Measurements from ENCODE around the gene ACP2.

ACP2 gene, protein sequence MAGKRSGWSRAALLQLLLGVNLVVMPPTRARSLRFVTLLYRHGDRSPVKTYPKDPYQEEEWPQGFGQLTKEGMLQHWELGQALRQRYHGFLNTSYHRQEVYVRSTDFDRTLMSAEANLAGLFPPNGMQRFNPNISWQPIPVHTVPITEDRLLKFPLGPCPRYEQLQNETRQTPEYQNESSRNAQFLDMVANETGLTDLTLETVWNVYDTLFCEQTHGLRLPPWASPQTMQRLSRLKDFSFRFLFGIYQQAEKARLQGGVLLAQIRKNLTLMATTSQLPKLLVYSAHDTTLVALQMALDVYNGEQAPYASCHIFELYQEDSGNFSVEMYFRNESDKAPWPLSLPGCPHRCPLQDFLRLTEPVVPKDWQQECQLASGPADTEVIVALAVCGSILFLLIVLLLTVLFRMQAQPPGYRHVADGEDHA

DNA sequence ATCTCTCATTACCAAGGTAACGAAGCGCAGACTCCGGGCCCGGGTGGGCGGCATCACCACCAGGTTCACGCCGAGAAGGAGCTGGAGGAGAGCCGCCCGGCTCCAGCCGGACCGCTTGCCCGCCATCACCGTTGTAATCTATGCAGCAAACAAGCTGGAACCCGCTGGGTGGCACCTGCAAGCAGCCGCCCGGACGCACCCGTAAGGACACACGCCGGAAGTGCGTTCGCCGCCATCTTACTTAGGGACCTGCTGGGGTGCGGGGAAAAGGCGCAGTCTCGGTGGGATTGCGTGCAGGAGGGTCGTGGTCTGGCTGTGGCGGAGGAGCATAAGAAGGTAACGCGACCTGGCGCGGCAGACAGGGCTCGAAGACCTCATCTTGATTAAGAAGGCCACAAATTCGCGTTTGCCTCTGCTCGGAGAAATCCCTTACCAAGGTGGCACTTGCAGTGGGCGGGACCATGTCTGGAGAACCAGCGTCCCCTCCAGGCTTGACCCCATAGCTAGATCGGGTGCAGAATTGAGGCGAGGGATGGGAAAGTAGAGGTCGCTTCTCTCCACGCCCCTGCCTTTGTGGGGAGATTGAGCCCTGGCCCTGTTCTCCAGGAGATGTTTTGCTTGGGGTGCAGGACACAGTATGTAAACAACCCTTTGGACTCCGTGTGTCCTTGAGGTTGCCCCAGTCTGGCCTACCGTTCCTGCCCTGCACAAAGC, at the start of gene ACP2:
TSS of gene ACP2 (minus strand) at position 151 of the 714 bp plus-strand sequence. CDS start at position 126, 25 bp downstream.
- no peak for DNase-seq

DNA sequence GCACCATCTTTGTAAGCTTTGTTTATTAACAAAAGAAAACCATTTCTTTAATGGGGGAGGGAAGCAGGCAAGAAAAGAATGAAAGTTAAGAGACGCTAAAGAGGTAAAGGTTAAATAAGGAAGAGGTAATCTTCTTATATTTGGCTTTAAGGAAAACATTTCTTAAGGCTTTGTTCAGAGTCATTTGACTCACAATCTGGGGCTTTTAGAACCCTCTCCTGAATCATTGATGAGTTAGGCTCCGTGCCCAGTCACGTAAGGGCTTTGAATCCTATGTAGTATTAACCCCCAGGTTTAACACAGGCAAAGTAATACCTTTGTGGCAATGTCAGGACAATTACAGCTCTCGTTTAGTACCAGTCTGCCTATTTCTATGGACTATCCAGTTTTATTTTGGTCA, 47.4 kb upstream of the ACP2 start:
- DNase-seq = no peak

DNA sequence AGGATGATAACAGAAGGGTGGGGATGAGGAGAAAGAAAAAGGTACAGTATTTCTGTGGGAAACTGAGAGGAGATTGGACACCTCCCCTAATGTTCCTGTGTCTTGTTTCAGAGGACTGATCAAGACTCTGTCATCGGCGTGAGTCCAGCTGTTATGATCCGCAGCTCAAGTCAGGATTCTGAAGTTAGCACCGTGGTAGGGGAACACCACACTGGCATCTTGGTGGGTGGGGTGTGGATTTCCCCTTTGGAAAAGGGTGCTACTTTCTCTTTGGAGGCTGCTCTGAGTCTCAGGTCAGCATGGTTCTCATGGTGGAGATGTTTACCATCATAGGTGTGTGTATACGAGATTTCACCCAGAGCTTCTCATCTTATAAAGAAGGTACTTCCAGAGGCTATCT, 46.8 kb upstream of the ACP2 start:
- no peak for DNase-seq

DNA sequence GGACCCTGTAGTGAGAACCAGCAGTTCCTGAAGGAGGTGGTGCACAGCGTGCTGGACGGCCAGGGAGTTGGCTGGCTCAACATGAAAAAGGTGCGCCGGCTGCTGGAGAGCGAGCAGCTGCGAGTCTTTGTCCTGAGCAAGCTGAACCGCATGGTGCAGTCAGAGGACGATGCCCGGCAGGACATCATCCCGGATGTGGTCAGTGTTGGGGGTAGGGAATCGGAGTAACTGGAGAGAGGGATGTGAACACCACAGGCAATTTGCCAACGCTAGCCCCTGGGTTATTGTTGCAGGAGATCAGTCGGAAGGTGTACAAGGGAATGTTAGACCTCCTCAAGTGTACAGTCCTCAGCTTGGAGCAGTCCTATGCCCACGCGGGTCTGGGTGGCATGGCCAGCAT, 41.2 kb upstream of the ACP2 start:
- DNase-seq = no peak

DNA sequence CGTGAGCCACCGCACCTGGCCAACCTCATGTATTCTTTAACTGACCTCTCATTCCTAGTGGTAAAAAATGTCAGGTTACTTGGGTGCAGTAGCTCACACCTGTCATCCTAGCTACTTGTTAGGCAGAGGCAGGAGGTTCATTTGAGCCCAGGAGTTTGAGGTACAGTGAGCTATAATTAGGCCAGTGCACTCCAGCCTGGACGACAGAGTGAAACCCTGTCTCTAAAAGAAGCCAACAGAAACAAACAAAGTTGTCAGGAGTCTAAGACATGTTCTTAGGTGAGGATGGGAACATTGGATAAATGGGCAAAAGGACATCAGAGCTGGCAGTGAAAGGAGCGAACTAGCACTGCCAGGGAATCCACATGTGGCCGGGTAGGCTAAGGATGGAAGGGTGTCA, 39.5 kb upstream of the ACP2 start:
- no peak for DNase-seq

DNA sequence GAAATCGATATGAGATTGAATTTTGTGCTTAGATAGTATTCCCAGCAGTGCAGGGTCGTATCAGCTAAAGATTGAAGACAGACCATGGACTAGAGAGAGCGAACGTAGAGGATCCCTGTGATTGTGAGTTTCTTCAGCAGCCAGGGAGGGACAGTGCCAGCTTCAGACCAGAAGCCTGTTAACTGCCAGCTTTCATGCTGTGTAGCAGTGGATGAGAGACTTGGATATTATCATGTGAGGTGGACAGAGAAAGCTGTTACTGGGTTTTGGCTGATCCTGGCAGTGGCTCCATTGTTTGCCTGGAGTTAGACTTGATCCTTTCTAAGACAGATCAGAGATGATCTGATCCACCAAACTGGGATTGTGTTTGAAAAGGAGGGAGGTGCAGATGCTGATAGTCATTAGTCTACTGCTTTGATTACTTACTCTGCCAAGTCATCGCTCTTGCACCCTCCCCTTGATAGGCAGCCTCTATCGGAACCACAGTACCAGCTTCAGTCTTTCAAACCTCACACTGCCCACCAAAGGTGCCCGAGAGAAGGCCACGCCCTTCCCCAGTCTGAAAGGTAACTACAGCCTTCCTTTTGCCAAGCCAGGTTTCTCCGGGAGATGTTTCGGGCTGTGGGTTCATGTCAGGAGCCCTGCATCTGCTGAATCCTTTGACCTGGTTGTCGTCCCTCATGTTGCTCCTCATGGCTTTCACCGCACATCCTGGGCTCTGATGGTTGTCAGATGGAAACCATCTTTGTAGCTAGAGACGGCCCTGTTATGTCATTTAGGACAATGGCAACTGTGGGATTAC, 37.6 kb upstream of the ACP2 start:
- no peak for DNase-seq

DNA sequence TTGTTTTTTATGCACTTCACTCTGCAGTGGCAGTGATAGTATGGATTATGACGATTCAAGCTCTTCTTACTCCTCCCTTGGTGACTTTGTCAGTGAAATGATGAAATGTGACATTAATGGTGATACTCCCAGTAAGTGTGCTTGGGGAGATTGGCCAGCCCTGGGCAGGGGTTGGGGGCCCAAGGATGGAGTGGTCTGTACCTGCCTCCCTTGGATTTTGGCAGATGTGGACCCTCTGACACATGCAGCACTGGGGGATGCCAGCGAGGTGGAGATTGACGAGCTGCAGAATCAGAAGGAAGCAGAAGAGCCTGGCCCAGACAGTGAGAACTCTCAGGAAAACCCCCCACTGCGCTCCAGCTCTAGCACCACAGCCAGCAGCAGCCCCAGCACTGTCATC, 35.5 kb upstream of the ACP2 start:
- no peak for DNase-seq

DNA sequence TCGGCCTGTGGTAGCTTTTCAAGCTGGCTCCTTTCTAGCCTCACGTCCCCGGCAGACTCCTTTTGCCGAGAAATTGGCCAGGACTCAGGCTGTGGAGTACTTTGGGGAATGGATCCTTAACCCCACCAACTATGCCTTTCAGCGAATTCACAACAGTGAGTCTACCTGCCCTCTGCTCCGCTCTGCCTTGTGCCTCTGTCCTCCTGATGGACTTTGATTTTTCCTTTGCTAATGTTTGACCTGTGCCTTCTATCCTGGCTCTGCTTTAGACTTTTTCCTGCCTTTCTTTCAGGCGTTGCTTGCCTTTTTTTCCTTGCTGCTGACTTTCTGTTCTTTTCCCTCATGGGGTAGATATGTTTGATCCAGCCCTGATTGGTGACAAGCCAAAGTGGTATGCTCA, 33.8 kb upstream of the ACP2 start:
- no peak for DNase-seq

DNA sequence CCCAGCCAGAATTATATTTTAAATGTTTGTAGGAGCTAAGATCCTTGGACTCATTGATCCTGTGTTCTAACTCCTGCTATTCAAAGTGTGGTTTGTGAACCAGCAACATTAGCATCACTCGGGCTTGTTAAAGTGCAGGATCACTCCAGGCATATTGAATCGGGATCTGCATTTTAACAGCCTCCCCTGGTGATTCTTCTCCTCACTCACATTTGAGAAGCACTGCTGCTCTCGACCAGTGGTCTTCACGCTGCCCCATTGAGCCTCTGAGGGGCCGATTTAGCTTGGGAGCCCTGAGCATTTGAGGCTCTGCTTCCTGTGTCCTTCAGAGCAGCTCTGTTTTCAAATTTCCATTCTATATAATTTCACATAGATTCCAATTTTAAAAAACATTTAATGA, 32.2 kb upstream of the ACP2 start:
- DNase-seq = no peak

DNA sequence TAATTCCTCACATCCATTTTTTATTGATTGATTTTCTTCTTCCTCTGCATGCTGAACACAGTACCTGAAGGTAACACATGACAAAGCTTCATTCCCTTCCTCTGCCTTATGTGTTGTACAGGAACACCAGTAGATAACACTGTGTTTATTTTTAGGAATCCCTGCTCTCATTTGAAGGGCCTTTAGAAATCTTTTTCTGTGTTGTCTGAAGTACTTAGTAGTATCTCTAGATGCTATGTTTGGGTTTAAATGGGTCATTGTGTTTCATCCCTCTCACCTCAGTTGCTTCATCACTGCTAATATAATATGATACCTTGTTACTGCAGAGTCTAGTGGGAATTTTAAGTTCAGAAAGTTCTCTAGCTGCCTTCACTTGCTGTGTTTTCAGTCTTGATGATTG, 31.5 kb upstream of the ACP2 start:
- no peak for DNase-seq

DNA sequence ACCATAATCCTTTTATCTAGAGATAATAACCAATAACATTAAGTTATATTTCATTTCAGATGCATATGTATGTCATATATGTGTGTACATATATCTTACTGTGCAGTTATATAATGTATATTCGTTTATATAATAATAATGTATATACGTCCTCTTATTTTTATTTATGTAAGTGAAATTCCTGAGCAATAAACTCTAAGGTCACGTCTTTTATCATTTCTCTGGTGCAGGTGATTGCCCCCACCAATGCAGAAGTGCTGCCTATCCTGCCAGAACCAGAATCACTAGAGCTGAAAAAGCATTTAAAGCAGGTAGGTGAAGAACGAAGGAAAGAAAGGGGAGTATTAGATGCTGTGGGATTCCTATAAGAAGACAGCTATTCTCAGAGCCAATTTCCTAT, 30.2 kb upstream of the ACP2 start:
- DNase-seq = no peak

DNA sequence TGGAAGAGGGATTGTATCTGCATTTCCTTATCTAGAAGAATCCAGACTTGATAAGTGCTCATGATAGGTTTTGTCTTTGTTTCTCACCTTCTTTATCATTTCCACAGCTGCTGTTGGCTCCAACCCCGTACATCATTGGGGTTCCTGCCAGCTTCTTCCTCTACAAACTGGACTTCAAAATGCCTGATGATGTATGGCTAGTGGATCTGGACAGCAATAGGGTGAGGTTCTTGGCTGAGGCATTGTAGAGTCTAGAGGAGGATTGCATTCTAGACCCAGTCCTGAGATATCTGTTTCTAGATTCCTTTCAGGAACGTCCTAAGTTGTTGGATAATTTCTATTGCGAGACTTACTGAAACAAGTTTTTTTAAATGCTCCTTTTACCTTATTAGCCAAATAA, 29.4 kb upstream of the ACP2 start:
- DNase-seq = no peak

DNA sequence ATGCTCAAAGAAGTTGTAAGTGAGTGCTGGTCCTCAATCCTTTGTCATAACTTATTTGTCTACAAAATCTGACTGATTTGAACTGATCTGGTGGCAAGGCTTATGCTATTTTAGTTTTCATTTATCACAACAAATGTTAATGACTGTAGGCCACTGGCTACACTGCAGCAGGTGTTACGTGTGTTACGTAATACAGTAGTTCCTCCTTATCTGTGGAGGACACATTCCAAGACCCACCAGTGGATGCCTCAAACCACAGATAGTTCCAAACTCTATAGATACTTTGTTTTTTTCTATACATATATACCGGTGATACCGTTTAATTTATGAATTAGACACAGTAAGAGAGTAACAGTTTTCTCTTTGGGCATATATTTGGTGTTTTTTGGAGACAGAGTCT, 28.3 kb upstream of the ACP2 start:
- DNase-seq = no peak

DNA sequence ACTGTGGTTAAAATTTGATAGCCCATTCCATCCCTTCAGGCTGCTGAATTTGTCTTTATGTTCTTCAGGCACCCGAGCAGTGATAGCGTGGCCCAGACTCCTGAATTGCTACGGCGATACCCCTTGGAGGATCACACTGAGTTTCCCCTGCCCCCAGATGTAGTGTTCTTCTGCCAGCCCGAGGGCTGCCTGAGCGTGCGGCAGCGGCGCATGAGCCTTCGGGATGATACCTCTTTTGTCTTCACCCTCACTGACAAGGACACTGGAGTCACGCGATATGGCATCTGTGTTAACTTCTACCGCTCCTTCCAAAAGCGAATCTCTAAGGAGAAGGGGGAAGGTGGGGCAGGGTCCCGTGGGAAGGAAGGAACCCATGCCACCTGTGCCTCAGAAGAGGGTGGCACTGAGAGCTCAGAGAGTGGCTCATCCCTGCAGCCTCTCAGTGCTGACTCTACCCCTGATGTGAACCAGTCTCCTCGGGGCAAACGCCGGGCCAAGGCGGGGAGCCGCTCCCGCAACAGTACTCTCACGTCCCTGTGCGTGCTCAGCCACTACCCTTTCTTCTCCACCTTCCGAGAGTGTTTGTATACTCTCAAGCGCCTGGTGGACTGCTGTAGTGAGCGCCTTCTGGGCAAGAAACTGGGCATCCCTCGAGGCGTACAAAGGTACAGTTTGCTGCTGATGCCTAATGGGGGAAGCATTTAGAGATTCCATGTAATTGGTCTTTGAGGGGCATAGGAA, 26.1 kb upstream of the ACP2 start:
- DNase-seq = no peak

DNA sequence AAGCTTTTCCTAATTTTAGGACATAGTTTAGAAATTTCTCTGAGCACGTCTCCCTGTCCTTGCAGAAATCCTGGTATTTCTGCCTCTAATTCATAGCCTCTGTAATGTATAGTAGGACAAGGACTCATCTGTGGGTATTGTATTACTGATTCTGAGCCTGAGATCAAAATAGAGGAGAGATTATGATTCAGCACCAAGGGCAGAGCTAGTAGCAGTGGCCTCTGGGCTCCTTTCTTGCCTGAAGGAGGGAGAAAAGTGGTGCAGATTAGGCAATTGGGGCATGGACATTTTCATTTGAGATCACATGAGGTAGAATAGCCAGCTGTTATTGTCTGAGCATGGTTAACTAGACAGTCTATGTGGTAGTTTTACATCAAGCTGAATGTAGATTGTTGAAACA, 24.1 kb upstream of the ACP2 start:
- DNase-seq = no peak

DNA sequence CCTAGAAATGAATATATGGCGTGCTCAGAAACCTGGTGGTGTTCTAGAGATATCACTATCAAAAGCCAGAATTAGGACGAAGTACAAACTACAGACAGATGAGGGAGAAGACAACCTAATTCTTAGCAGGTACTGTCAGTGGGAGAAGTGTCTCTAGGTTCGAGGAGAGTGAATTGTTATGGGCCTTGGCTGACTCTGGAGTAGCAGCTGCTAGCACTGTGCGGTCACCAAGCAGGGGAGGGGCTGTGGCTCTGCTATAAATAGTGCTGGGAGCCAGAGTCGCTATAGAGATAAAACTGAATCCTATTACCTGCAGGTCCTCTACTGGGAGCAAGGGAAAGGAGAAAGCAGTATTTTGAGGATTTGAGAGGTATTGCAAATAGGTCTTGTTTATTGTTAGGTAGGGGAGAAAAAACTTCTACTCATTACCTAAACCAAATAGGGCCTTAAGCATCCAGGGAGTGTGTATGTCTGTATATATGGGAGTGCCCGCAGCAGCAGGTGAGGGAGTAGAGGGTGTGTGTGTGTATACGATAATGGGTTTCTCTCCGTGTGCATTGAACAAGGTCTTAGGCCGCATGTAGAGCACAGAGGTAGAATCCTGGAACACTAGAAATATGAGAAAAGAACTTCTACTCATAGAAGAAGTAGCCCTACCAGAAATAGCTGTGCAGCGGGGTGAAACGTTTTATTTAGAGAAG, 23.5 kb upstream of the ACP2 start:
- peak; percentile 82 for DNase-seq

DNA sequence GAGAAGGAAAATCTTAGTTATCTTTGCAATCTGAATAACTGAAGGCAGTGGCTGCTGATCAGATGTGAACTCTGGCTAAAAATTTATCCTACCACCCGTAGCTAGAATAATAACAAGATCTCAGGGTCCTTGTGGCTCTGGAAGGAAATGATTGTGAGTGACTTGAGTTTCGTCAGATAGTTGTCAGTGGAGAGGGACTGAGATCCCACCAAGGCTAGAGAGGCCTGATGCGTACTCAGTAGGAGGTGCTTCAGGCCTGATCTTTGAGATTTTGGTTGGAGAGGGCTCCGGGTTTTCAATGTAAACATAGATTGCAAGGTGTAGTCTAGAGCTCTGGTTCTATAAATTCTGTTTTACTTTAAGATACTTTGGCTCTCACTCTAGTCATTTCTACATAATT, 22.7 kb upstream of the ACP2 start:
- DNase-seq = no peak

DNA sequence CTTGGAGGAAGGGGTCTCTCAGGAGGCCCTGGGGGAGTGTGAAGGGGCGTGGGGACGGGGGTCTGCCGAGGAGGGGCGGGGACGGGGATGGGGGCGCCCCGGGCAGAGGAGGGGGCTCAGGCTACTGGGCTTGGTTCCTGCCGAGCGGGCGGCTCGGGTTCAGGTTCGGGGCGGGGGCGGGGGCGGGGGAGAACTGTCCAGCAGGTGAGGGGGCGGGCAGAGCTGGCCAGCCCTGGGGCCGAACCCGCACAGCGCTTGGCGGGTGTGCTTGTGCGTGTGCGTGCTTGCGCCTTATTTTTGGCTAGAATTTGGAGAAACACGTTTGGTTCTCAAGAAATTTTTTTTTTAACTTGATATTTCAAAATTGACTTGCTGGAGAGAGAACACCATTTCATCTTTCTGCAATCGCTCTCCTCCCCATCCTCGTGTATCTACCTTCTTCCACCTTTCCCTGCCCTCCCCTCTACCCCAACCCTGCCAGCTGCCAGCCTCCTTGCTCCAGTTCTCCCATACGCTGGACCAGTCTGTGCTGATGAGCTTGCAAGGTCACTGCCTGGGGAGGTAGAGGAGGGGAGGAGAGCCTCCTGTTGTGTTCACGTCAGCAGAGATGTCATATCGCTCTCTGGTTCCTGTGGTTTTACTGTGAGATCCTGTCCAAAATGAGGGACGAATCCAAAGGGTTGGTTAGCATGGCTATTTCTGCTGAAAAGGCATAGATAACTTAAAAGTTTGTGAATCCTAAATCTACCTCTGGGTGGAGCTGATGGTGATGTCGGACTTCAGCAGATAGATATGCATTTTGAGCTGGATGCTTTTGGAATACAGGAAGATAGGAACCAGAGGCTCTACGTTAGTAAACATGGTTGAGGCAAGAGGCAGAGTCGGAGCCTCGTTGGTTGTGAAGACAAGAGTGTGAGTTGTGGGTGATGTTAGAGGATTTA, 22.0 kb upstream of the ACP2 start:
- no peak for DNase-seq

DNA sequence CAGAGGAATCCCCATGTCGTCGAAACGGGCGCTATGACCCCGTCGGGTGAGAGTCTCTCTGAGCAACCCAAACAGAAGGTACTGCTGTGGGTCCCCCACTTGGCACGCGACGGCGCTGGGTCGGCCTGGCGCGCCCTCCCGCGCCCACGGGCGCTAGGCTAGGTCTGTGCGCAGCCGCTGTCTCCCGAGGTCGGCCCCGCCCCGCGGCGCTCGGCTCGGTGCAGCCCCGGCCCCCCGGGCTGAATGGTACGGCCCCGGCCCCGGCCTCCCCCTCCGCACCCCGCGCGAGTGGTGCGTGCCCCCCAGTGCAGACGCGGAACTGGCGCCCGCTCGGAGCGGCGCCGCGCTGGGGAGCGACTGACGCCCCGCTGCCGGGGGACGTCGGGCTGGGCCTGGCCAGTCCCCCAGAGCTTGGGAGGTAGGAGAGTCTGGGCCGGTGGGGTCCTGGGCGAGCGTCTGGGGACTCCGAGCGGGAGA, 21.3 kb upstream of the ACP2 start, which contains the start of gene MADD:
TSS of gene MADD (plus strand) at position 305 of the 477 bp plus-strand sequence.
- no peak for DNase-seq

DNA sequence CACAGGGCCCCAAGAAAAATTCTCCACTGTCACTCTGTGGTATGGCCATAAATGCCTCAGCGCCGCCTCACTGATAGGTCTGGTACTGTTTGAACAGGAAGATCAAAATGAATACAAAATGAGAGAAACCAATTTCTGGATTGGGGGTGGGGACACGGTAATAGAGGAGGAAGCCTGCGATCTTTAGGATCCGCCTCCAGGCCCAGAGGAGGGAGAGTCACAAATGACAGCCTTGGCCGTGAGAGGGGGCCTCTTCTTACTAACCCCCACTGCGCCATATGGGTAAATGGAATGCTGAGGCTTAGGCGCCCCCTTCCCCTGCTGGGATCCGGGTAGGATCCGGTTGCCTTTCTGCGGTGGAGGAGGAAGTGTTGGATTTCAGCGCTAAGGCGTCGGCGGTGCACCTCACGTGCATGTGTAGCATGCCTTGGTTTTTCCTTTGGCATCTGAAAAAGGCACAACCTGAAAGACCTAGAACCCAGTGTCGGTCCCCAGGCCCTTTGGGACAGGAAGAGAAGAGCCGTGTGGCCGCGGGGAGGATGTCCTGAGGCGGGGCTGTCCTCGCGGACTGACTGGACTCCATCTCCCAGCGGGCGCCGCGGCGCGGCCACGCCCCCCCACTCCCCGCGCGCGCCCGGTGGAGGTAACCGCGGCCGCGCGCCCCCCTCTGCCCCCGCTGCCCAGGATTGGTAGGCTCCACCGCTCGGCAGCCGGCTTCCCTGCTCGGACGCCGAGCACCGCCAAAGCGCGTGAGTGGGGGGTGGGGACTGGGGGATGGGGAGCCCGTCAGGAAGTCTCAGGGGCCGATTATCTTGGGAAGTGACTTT, 20.6 kb upstream of the ACP2 start:
- peak; percentile 81 for DNase-seq

Data from NCI-H187 treated with DMSO at 0.1 percent for 48 hours (cell line).